ENCODE data around the gene FSTL5. TPM values are rescaled to one million over a fixed set of nuclear protein-coding genes. Genes with fewer than 3 reads are reported as not detected.

Gene FSTL5
- total and polyA plus RNA-seq, 2 of the 8 experiments (the other 6 are each of a cell fraction or from before 2014, with no cell fraction given) = 0.09 to 0.32 TPM

- Histone ChIP-seq H3K79me1 (ENCODE audit: low read depth, low read length) (no peaks in the 10 kb centered on the region), H3K9me3 (ENCODE audit: insufficient read depth in 2 of 2, low read depth in 1 of 2, low read length in 1 of 2) (no peaks in the 10 kb centered on the region), H3K23me2 (ENCODE audit: low read depth, low read length) (no peaks in the 10 kb centered on the region; the same call in 1 of the 2 replicates), H3K27ac (ENCODE audit: low read depth, low read length) (no peak overlapping the region), H4K20me1 (replicated peaks in 1 of 2; ENCODE audit: control insufficient read depth in 1 of 2, insufficient read depth in 2 of 2, low read length in 2 of 2) (no peaks in the 10 kb centered on the region), H3K36me3 (ENCODE audit: control insufficient read depth in 2 of 4, insufficient read depth in 4 of 4, low read length in 3 of 4) (no peaks in the 10 kb centered on the region), H2BK15ac (ENCODE audit: low read length) (no peak overlapping the region), H3K79me2 (ENCODE audit: control insufficient read depth in 1 of 2, insufficient read depth in 2 of 2, low read length in 2 of 2) (no peaks in the 10 kb centered on the region), H2BK5ac (ENCODE audit: low read depth, low read length) (no peak overlapping the region), H3K4me3 (ENCODE audit: extremely low read depth in 1 of 4, insufficient read depth in 2 of 4, low read depth in 3 of 4, low read length in 4 of 4) (no peak overlapping the region), H4K8ac (ENCODE audit: extremely low read depth, insufficient read depth, low read length) (no peak overlapping the region), H4K5ac (ENCODE audit: insufficient read length, low read depth, low read length) (no peak overlapping the region), H3K4me1 (replicated peaks in 1 of 4; ENCODE audit: control insufficient read depth in 3 of 4, insufficient read depth in 4 of 4, low read length in 3 of 4) (no peaks in the 10 kb centered on the region), H3K56ac (replicated peaks; ENCODE audit: insufficient read length, low read depth, low read length) (peak overlapping the region; percentile 49), H3K14ac (ENCODE audit: insufficient read length) (no peak overlapping the region), H2BK20ac (ENCODE audit: low read length) (no peak overlapping the region), H2AFZ (ENCODE audit: low read length) (no peak overlapping the region), H3K18ac (ENCODE audit: extremely low read depth, low read length) (no peak overlapping the region), H3K27me3 (replicated peaks in 1 of 4; ENCODE audit: control insufficient read depth in 3 of 4, extremely low read depth in 1 of 4, insufficient read depth in 3 of 4, low read length in 3 of 4) (no peaks in the 10 kb centered on the region), H2BK12ac (ENCODE audit: low read depth, low read length) (no peak overlapping the region), H3K4ac (replicated peaks; ENCODE audit: insufficient read length, low read depth, low read length) (no peak overlapping the region), H4K91ac (replicated peaks; ENCODE audit: insufficient read length, low read length) (no peak overlapping the region), H3K23ac (ENCODE audit: insufficient read length) (no peak overlapping the region), H2AK5ac (ENCODE audit: low read depth, low read length) (no peak overlapping the region), H3K9ac (replicated peaks in 1 of 4; ENCODE audit: extremely low read depth in 1 of 4, low read depth in 3 of 4, low read length in 3 of 4) (no peak overlapping the region), H2BK120ac (replicated peaks; ENCODE audit: low read depth, low read length) (no peak overlapping the region), H3K4me2 (ENCODE audit: insufficient read depth in 1 of 2, low read depth in 2 of 2, low read length in 2 of 2) (no peak overlapping the region)
- CTCF ChIA-PET (ENCODE audit: partially characterized antibody) = interaction anchor here (1.2 kb wide), 1 partner anchor 29 kb away, joined by 3 read pairs; no protein-coding TSS in a partner anchor
- POLR2A ChIA-PET (ENCODE audit: partially characterized antibody) = no interaction called here
- 89% methylated on average over 2 of the region's 2 CpGs; no CpG with 5 or more reads in 1 of the 2 experiments for WGBS, 2 experiments (ENCODE audit: extremely low coverage in 1 of 2, insufficient coverage in 1 of 2, insufficient read length in 1 of 2, insufficient replicate concordance in 2 of 2, low coverage in 1 of 2, low lambda C conversion rate in 2 of 2, missing lambda C conversion rate in 1 of 2)
- DNase-seq (ENCODE audit: low read depth in 1 of 2, low spot score in 2 of 2) (no peak), FAIRE-seq (no peak)
- no peak for TF ChIP-seq POLR2A (IDR thresholded peaks at IDR 0.05; ENCODE audit: control extremely low read depth in 1 of 2, low read depth in 2 of 2, low read length in 2 of 2)
- no peak for TF ChIP-seq NANOG (IDR thresholded peaks at IDR 0.05; ENCODE audit: insufficient read depth, low read depth, low read length, poor library complexity, severe bottlenecking)
- no peak for TF ChIP-seq CREB1 (IDR thresholded peaks at IDR 0.05)
Observed at GRCh38 chr4:162139412-162139811, 24.4 kb downstream of the FSTL5 start.

Data from H1 (cell line).